GM21786 (cell line): ENCODE results near the gene CCL13.
"Not testable (repeated sequence)": the region's sequence is repeated elsewhere in the genome, so short reads cannot be mapped to it uniquely, and the experiment has no call there.

Experiments used
- ATAC-seq: cut with Tn5 transposase; IDR thresholded peaks from one replicate; pipeline ENCODE4 v1.9.1; 2021; ENCODE audit not compliant: unreplicated experiment

The CCL13 gene

DNA sequence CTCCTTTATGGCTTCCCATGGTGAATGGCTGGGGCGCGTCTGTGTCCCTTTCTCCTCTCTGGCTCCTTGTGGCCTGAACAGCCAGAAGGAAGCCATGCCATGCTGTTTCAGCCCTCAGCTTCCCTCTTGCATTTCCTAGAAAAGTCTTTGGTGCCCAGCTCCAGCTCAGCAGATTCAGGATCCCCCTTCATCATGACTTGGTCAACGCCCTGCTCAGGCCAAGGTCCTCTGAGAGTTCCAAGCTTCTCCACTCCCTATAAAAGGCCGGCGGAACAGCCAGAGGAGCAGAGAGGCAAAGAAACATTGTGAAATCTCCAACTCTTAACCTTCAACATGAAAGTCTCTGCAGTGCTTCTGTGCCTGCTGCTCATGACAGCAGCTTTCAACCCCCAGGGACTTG is at the start of gene CCL13:
CCL13 (plus strand) TSS at position 287 of the 400 bp plus-strand sequence; CDS start at position 334, 47 bp downstream.
- no peak for ATAC-seq

DNA sequence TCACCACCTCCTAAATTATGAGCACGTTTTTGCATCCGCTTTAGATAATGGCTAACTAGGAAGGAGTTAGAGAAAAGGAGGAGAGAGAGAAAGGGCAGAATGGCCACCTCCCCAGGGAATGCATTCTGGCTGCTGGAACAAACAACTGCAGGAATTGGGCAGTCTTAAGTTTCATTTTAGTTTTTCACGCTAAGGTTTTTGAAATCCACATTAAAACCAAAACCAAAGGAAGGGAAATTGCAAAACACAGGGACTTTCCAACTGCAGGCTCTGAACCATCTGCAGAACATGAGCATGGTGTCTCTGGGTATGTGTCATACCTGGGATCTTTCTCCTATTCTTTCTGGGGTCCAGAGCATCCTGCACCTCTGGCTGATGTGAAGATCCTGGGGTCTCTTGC is 49.2 kb upstream of the CCL13 start:
- no peak for ATAC-seq

DNA sequence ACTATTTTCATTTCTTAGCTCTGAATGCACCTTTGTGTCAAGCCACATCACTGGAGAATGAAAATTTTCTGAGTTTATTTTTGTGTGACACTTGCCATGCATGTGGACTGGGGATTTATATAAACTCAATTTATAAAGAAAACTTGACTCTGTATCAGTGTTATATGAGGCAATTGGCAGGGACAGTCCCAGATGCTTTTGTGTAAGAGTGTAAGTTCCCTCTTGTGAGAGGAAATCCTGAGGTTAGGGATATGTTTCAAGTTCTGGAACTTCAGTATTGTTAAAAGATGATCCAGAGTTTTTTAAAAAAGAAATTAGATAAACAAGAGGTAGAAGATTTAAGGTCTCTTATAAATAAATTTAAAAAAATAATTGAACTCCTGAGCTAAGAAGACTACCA is 47.9 kb upstream of the CCL13 start:
- ATAC-seq = no peak

DNA sequence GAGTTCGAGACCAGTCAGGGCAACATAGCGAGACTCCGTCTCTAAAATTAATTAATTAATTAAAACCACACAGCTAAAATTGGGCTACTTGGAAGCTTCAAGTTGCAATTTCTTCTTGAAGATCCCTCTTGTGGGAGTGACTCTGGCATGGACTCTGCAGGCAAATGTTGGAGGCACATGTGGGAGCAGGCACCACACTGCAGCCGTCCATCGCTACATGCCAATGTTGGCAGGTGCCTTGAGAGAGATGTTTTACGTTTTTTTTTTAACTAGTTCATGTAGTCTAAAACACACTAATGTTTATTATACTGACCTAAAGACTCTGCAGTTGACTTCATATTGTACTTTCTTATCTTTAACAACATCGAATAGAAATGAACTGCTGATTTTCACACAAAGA is 45.0 kb upstream of the CCL13 start:
- no peak for ATAC-seq

DNA sequence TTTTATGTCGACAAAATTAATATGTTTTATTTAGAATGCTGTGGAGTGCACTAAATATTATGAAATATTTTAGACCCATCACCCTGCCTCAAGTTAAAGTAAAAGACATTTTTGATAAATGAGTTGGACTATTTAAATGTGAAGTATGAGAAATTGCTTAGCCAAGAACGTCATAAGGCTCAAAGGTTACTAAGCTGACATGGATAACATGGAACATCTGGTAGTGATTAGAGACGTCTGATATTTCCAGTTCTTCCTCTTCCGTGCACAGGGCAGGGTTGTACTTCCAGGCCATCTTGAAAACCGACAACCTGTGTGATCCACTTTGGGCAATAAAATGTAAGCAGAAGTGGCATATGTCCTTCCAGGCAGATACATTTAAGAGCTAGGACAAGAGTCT is 44.2 kb upstream of the CCL13 start:
- no peak for ATAC-seq

DNA sequence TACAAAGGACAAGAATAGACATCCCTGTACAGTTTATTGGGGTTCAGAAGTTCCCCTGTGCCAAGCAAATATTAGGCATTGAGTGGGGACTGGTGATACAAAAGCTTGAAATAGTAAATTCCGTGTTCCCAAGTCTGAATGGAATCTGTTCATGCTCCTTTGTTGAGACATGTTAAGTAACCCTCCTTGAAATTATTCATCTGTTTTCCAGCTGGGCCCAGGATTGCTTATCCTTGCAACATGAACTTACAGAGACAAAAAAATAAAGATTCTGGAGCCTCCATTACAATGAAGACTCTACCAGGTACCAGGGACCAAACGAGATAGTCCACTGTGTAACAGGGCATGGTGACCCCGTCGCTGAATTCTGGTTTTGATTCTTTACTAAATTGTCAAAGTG is 43.1 kb upstream of the CCL13 start:
- no peak for ATAC-seq

DNA sequence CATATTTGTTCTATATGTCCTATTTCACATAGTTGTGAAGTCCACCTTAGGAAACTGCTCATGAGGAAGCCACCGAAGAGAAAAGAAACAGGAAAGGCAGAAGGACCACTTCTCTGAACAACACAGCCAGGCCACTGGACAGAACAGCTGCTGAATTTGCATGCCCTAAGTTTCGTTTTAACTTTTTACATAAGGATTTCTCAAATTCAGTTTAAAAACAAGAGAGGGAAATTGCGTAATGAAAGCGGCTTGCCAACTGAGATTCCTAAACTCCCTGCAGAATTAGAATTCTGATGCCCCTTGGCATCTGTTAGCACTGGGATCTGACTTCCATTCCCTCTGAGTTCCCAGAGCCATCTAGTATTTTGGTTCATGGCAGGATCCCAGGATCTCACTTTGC is 42.0 kb upstream of the CCL13 start:
- no peak for ATAC-seq

DNA sequence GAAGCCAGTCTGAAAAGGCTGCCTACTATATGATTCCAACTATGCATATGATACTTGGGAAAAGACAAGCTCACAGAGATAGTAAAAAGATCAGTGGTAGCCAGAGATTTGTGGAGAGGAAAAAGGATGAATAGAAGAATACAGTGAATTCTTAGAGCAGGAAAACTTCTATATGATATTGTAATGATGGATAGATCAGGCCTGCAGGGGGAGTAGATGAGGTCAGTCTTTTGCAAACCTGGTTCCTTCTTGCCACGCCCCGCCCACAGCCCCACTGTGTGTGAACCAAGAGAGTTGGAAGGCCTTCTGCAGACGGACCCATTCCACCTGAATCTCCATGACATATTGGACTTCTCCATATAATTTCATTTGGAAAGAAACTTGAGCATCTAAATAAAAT is 37.8 kb upstream of the CCL13 start:
- ATAC-seq = no peak

DNA sequence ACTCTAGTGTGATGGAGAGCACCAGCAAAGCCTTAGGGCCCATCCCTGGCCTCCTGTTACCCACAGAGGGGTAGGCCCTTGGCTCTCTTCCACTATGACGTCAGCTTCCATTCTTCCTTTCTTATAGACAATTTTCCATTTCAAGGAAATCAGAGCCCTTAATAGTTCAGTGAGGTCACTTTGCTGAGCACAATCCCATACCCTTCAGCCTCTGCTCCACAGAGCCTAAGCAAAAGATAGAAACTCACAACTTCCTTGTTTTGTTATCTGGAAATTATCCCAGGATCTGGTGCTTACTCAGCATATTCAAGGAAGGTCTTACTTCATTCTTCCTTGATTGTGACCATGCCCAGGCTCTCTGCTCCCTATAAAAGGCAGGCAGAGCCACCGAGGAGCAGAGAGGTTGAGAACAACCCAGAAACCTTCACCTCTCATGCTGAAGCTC is 37.2 kb upstream of the CCL13 start, which contains the start of gene CCL8:
CCL8 (plus strand) TSS at position 397 of the 445 bp plus-strand sequence. CDS start 67 bp downstream, outside the sequence.
- no peak for ATAC-seq

DNA sequence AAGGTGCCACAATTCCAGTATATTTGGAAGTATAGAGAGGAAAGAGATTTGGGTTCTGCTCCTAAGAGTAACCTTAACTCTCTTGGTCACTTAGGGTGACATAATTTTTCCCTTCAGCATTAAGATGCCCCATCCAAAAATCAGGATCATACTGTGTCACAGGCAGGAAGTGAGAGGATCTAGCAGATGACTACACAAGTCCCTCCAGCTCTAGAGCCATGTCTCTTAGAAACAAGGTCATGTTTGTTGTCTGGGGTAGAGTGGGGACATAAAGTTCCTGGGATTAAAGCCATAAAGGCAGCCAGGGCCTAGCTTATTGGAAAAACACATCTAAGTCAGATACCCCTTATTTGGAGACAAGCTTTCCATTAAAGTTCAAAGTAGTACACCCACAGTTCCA is 34.3 kb upstream of the CCL13 start:
- no peak for ATAC-seq

DNA sequence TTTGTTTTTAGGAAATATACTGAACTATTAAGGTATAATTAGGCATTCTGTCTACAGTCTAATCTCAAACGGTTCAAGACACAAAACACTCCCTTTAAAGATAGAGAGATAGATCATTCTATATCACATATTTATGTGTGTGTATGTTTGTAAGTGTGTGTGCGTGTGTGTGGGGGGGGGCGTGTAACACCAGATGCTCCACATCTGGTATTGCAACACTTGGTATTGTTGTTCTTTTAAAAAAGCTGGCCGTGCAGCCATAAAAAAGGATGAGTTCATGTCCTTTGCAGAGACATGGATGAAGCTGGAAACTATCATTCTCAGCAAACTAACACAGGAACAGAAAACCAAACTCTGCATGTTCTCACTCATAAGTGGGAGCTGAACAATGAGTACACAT is 28.7 kb upstream of the CCL13 start:
- ATAC-seq = not testable (repeated sequence)

DNA sequence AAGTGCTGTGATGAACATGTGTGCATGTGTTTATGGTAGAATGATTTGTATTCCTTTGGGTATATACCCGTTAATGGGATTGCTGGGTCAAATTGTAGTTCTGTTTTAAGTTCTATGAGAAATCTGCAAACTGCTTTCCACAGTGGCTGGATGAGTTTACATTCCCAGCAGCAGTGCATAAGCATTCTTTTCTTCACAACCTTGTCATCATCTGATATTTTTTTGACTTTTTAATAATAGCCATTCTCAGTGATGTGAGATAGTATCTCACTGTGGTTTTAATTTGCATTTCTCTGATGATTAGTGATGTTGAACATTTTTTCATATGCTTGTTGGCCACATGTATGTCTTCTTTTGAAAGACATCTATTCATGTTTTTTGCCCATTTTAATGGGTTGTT is 18.6 kb upstream of the CCL13 start:
- no peak for ATAC-seq

DNA sequence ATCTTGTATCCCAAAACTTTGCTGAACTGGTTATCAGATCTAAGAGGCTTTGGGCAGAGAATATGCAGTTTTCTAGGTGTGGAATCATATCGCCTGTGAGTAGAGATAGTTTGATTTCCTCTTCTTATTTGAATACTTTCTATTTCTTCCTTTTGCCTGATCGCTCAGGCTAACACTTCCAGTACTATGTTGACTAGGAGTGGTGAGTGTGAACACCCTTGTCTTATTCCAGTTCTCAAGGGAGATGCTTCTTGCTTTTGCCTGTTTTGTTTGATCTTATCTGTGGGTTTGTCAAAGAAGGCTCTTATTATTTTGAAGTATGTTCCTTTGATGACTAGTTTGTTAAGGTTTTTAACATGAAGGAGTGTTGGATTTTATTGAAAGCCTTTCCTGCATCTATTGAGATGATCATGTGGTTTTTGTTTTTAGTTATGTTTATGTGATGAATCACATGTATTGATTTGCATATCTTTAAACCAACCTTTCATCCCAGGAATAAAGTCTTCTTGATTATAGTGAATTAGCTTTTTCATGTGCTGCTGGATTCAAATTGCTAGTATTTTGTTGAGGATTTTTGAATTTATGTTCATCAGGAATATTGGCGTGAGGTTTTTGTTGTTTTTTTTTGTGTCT is 17.0 kb upstream of the CCL13 start:
- ATAC-seq = no peak

DNA sequence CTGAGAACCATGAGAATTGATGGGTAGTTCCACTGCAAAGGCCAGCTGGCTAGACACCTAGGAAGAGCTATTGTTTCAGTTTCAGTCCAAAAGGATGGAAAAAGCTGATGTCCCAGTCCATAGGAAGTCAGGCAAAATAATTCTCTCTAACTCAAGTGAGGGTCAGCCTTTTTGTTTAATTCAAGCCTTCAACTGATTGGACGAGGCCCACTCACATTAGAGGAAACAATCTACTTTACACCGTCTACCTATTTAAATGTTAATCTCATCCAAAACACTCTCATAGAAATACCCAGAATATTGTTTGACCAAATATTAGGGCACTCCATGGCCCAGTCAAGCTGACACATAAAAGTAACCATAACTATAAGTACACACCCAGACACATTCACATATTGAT is 14.4 kb upstream of the CCL13 start:
- ATAC-seq = no peak

DNA sequence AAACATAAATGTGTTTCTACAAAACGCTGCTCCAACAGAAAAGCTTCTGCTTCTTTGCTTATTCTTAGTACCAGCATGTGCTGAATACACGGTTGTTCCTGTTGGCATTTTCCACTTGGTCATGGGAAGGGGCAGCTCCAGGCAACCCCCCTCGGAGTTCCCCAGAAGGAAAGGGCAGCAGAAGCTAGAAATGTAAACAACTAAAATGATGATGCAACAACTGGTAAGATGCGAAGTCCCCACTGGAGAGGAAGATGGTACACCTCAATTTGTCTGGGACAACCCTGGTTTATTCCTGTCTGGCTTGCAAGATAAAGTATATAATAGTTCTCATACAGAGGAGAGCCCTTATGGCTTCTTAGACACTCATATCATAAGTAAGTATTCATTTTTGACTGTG is 9.2 kb upstream of the CCL13 start:
- no peak for ATAC-seq

DNA sequence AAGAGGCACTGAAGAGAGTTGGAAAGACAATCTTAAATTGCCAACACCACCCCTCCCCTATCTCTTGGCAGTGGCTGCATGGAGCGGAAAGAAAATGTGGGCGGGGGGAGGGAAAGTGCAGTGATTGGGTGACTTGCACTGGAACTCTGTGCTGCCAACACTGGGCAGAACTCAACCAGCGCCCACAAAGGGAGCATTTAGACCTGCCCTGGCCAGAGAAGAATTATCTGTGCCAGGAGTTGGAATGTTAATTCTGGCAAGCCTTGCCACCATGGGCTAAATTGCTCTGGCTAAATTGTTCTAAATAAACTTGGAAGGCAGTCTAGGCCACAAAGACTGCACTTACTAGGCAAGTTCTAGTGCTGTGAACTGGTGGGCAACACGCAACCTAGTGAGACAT is 6.5 kb upstream of the CCL13 start:
- ATAC-seq = no peak

DNA sequence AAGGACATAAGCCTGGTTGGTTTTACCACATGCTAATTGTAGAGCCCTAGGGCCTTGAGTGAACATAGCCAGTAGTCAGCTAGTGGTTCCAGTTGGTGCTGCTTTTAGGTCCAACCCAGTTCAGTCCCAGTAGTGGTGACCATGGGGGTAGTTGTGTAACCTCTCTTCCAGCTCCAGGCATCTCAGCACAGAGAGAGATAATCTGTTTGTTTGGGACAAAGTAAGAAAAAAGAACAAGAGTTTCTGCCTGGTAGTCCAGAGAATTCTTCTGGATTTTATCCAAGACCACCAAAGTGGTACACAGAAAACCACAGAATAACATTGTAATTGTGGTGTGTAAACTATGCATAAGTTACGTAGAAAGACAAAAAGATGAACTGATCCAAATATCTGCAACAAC is 5.2 kb upstream of the CCL13 start:
- no peak for ATAC-seq

DNA sequence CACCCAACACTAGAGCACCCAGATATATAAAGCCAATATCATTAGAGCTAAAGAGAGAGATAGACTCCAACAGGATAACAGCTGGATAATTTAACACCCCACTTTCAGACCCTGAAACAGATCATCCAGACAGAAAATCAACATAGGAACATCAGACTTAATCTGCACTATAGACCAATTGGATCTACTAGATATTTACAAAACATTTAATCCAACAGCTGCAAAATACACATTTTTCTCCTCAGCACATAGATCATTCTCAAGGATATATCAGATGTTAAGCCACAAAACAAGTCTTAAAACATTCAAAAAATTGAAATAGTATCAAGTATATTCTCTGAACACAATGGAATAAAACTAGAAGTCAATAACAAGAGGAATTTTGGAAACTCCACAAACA is 4.1 kb upstream of the CCL13 start:
- no peak for ATAC-seq

DNA sequence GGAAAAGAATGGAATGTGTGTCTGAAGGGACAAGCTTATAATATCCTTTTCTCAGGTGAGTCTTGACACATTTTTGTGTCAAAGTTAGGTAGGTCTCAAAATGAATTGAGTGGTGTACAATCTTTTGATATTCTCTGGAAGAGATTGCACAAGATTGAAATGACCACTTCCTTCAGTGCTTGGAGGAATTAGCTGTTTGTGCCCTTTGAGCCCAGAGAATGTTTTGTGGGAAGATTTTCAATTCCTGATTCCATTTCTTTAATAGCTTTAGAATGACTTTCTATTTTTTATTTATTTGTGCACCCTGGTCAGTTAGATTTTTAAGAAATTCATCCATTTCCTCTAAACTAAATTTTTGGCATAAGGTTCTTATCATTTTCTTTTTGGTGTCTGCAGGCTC is 1.6 kb upstream of the CCL13 start:
- no peak for ATAC-seq

DNA sequence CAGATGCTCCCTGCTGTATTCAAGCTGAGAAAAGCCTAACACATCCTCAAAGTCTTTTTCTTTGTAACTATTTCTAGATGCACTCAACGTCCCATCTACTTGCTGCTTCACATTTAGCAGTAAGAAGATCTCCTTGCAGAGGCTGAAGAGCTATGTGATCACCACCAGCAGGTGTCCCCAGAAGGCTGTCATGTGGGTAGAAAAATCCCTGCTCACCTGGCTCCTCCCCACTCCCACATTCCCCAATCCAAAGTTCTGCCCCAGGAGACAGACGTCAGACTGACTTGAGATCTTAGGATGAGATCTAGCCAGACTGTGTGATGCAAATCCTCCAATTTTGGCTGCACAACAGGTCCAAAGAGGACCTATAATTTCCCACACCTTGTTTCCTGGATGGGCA is 1.1 kb downstream of the CCL13 start:
- no peak for ATAC-seq

DNA sequence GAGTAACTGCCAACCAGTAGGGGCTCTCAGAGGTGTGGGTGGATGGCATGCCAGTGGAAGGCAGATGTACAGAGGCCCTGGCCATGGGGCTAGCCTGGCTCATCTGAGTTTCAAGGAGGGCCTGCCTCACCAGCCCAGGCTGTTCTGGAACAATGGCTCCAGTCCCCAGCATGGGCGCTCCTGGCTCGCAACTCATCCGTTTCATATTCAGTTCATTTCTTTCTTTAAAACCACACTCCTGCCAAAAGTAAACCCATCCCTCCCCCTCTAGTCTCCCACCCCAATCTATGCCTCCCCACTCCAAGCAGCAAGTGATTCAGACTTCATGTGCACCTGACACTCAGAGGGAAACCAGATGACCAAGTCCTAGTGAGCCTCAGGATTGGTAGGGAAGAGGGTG is 2.4 kb downstream of the CCL13 start:
- no peak for ATAC-seq

DNA sequence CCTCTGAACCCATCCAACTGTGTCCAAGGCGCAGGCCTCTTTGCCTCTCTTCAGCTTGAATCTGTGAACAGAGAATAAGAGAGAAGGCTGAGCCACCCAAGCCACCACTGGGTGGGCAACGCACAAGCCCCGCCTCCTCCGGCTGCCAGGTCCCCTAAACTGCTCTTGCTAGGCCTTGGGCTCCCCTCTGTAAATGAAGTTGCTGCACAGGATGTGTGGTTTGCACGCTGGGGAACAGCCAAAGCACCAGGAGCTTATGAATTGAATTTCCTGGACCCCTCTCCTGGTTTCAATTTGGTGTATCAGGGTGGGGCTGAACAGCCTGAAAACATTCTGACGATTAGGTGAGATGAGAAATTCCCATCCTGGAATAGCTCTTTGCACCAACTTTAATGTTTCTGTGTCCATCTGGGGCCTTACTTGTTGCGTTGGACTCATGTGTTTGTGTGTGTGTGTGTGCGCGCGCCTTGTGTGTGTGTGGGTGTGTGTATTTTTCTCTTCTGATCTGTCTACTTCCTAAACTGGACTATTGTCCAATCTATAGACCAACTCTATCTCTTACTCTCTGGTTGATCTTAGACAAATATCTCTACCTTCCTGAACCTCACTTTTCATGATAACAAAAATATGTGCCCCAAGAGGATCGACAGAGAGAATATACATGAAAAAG is 4.5 kb downstream of the CCL13 start:
- no peak for ATAC-seq
